ENCODE measurements around the gene SNRPB. TPM values are rescaled to one million over a fixed set of nuclear protein-coding genes. Genes with fewer than 3 reads are reported as not detected.
A peak's percentile ranks its signal among the peaks of the same experiment; 100 is the strongest.

Gene SNRPB
- total RNA-seq, 1 donor from 2014 or later, result 112 TPM

- H3K4me3 Mint-ChIP-seq (ENCODE audit: unreplicated experiment), result no peak overlapping the region
- H3K4me1 Mint-ChIP-seq (ENCODE audit: unreplicated experiment), result no peaks in the 10 kb centered on the region
- no peaks in the 10 kb centered on the region for H3K9me3 Mint-ChIP-seq (ENCODE audit: unreplicated experiment)
- peaks cover 59% of the 10 kb centered on the region for H3K36me3 Mint-ChIP-seq (ENCODE audit: unreplicated experiment)
- no peak overlapping the region for H3K27ac Mint-ChIP-seq (ENCODE audit: unreplicated experiment)
- no peak for TF ChIP-seq CTCF (IDR thresholded peaks at IDR 0.05)
- no peak for DNase-seq (ENCODE audit: extremely low spot score, unreplicated experiment)
- no peaks in the 10 kb centered on the region for H3K27me3 Mint-ChIP-seq (ENCODE audit: unreplicated experiment)
Observed at GRCh38 chr20:2483504-2483903, 12.9 kb upstream of the SNRPB start.

- H3K4me3 Mint-ChIP-seq (ENCODE audit: unreplicated experiment), result no peak overlapping the region
- H3K27ac Mint-ChIP-seq (ENCODE audit: unreplicated experiment), result no peak overlapping the region
- no peak for DNase-seq (ENCODE audit: extremely low spot score, unreplicated experiment)
- H3K4me1 Mint-ChIP-seq (ENCODE audit: unreplicated experiment), result no peaks in the 10 kb centered on the region
- H3K9me3 Mint-ChIP-seq (ENCODE audit: unreplicated experiment), result no peaks in the 10 kb centered on the region
- H3K36me3 Mint-ChIP-seq (ENCODE audit: unreplicated experiment), result peaks cover 51% of the 10 kb centered on the region
- TF ChIP-seq CTCF (IDR thresholded peaks at IDR 0.05), result no peak
- no peaks in the 10 kb centered on the region for H3K27me3 Mint-ChIP-seq (ENCODE audit: unreplicated experiment)
Observed at GRCh38 chr20:2480381-2480780, 9.8 kb upstream of the SNRPB start.

GRCh38 chr20:2476742-2477615, 6.4 kb upstream of the SNRPB start:
- Mint-ChIP-seq H3K27me3 (ENCODE audit: unreplicated experiment) (no peaks in the 10 kb centered on the region), H3K36me3 (ENCODE audit: unreplicated experiment) (peaks cover 29% of the 10 kb centered on the region), H3K9me3 (ENCODE audit: unreplicated experiment) (no peaks in the 10 kb centered on the region), H3K4me1 (ENCODE audit: unreplicated experiment) (no peaks in the 10 kb centered on the region), H3K4me3 (ENCODE audit: unreplicated experiment) (no peak overlapping the region), H3K27ac (ENCODE audit: unreplicated experiment) (no peak overlapping the region)
- peak; percentile 8 for TF ChIP-seq CTCF (IDR thresholded peaks at IDR 0.05)
- no peak for DNase-seq (ENCODE audit: extremely low spot score, unreplicated experiment)

GRCh38 chr20:2475850-2476741, 5.5 kb upstream of the SNRPB start:
- Mint-ChIP-seq H3K4me1 (ENCODE audit: unreplicated experiment) (peaks cover 5% of the 10 kb centered on the region), H3K9me3 (ENCODE audit: unreplicated experiment) (no peaks in the 10 kb centered on the region), H3K27ac (ENCODE audit: unreplicated experiment) (no peak overlapping the region), H3K36me3 (ENCODE audit: unreplicated experiment) (peaks cover 22% of the 10 kb centered on the region), H3K27me3 (ENCODE audit: unreplicated experiment) (no peaks in the 10 kb centered on the region), H3K4me3 (ENCODE audit: unreplicated experiment) (no peak overlapping the region)
- DNase-seq (ENCODE audit: extremely low spot score, unreplicated experiment), result no peak
- TF ChIP-seq CTCF (IDR thresholded peaks at IDR 0.05), result no peak

- H3K36me3 Mint-ChIP-seq (ENCODE audit: unreplicated experiment), result peaks cover 7% of the 10 kb centered on the region
- no peaks in the 10 kb centered on the region for H3K27me3 Mint-ChIP-seq (ENCODE audit: unreplicated experiment)
- no peak overlapping the region for H3K27ac Mint-ChIP-seq (ENCODE audit: unreplicated experiment)
- no peak for TF ChIP-seq CTCF (IDR thresholded peaks at IDR 0.05)
- no peak overlapping the region for H3K4me3 Mint-ChIP-seq (ENCODE audit: unreplicated experiment)
- no peak for DNase-seq (ENCODE audit: extremely low spot score, unreplicated experiment)
- H3K4me1 Mint-ChIP-seq (ENCODE audit: unreplicated experiment), result peaks cover 22% of the 10 kb centered on the region
- no peaks in the 10 kb centered on the region for H3K9me3 Mint-ChIP-seq (ENCODE audit: unreplicated experiment)
Observed at GRCh38 chr20:2473516-2473915, 2.9 kb upstream of the SNRPB start.
